Right ventricle myocardium superior (tissue), 1 donor: ENCODE measurements around the gene EDAR. TPM values are rescaled to one million over a fixed set of nuclear protein-coding genes. Genes with fewer than 3 reads are reported as not detected.

Source experiments
- ATAC-seq: fragments of 200-7000 bp; cut with Tn5 transposase; one replicate; pipeline ENCODE4 v1.9.1; 2020; ENCODE audit warnings: mild to moderate bottlenecking; ENCODE audit not compliant: poor library complexity
- DNase-seq: peaks from one replicate; pipeline ENCODE4 v3.0.0-alpha.2; 2020
- intact Hi-C: fragments of 100-400 bp; cut with DNase I; formaldehyde crosslinking; loops from one replicate; pipeline ENCODE4 v1.11.2; 2022
- total RNA-seq: library from RNA; stranded (reverse); fragmentation: NEBNext Ultra II Directional; extraction: Animal tissue kit (Norgen Biotek cat#: 25700); gene quantifications from one replicate; pipeline ENCODE4 v1.2.1, GENCODE V29; 2021
- donor health status: DM: no; HTN: yes; CAD: no; lungs with severe emphysema.

Gene EDAR
- total RNA-seq, 1 donor from 2014 or later: 0.11 TPM

GRCh38 chr2:108919571-108920373 is 69.2 kb downstream of the EDAR start:
- DNase-seq (no peak), ATAC-seq (no peak)
- intact Hi-C loops: no loop called here

- DNase-seq (no peak), ATAC-seq (no peak)
- intact Hi-C loops: no loop called here
These were observed 70.1 kb downstream of the EDAR start for GRCh38 chr2:108918941-108919341.

GRCh38 chr2:108918156-108918874 is 70.7 kb downstream of the EDAR start:
- DNase-seq (no peak), ATAC-seq (no peak)
- intact Hi-C loops: no loop called here

- intact Hi-C loops: no loop called here
- DNase-seq: no peak
- no peak for ATAC-seq
These were observed 71.5 kb downstream of the EDAR start for GRCh38 chr2:108917526-108917925.

GRCh38 chr2:108916796-108917421 is 72.1 kb downstream of the EDAR start:
- ATAC-seq: no peak
- DNase-seq: no peak
- intact Hi-C loops: no loop called here

- no peak for ATAC-seq
- intact Hi-C loops: no loop called here
- DNase-seq: no peak
These were observed 72.8 kb downstream of the EDAR start for GRCh38 chr2:108916122-108916795.

- intact Hi-C loops: no loop called here
- ATAC-seq: no peak
- DNase-seq: no peak
These were observed 76.5 kb downstream of the EDAR start for GRCh38 chr2:108912629-108912902.

GRCh38 chr2:108911807-108912628 is 77.0 kb downstream of the EDAR start:
- intact Hi-C loops: no loop called here
- no peak for DNase-seq

GRCh38 chr2:108911401-108911800 is 77.6 kb downstream of the EDAR start:
- DNase-seq (no peak), ATAC-seq (no peak)
- intact Hi-C loops: no loop called here

More at GRCh38 chr2:108911807-108912628, 77.0 kb downstream of the EDAR start:
- ATAC-seq: no peak

- ATAC-seq (peak; percentile 24), DNase-seq (no peak)
- intact Hi-C loops: no loop called here
These were observed 78.3 kb downstream of the EDAR start for GRCh38 chr2:108910541-108911396.

GRCh38 chr2:108910011-108910431 is 79.0 kb downstream of the EDAR start:
- DNase-seq (no peak), ATAC-seq (no peak)
- intact Hi-C loops: no loop called here

GRCh38 chr2:108909275-108909823 is 79.7 kb downstream of the EDAR start:
- intact Hi-C loops: no loop called here
- ATAC-seq (no peak), DNase-seq (no peak)

GRCh38 chr2:108908713-108909070 is 80.3 kb downstream of the EDAR start:
- intact Hi-C loops: no loop called here
- DNase-seq (no peak), ATAC-seq (no peak)

- DNase-seq (no peak), ATAC-seq (no peak)
- intact Hi-C loops: no loop called here
These were observed 81.0 kb downstream of the EDAR start for GRCh38 chr2:108907822-108908712.

- ATAC-seq (peak; percentile 69), DNase-seq (no peak)
- intact Hi-C loops: no loop called here
These were observed 82.5 kb downstream of the EDAR start for GRCh38 chr2:108906403-108907077.

GRCh38 chr2:108905906-108906305 is 83.1 kb downstream of the EDAR start:
- DNase-seq (no peak), ATAC-seq (no peak)
- intact Hi-C loops: no loop called here
